ENCODE results near the gene SMIM8. TPM values are rescaled to one million over a fixed set of nuclear protein-coding genes. Genes with fewer than 3 reads are reported as not detected.

SMIM8 gene
- polyA plus RNA-seq, 1 donor (not counting 4 experiments of a cell fraction or from before 2014, with no cell fraction given): 7.6 TPM

DNA sequence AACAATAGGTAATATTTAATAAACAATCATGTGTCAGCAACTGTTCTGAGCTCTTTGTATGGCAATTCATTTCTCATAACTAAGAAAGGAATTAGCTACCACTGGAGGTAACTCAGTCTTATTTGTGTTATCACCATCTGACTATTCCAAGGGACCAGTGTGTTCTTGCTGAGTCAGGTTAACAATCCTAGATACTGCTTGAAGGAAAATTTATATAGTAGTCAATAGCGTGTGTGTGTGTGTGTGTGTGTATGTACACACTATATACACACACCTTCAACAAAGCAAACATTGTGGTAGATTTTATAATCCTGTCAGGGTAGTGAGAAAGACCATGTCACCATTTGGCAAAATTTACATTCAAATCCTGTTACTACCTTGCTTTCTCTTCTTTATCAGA, 45.8 kb upstream of the SMIM8 start:
- Histone ChIP-seq H3K9me1 (ENCODE audit: control insufficient read depth, extremely low read depth, insufficient read depth, low read length) (no peaks in the 10 kb centered on the region), H3K4me3 (ENCODE audit: control insufficient read depth in 2 of 3, extremely low read depth in 1 of 3, insufficient read depth in 2 of 3, low read depth in 1 of 3, low read length in 3 of 3) (no peak overlapping the region), H3K36me3 (ENCODE audit: control insufficient read depth in 2 of 2, extremely low read depth in 1 of 2, insufficient read depth in 2 of 2, low read length in 2 of 2) (no peaks in the 10 kb centered on the region), H3K79me2 (ENCODE audit: control insufficient read depth, insufficient read depth, low read length) (no peaks in the 10 kb centered on the region), H3K27ac (ENCODE audit: control insufficient read depth, insufficient read depth, low read length) (no peak overlapping the region), H3K9ac (ENCODE audit: control insufficient read depth, extremely low read depth, insufficient read depth, low read length) (no peak overlapping the region), H2AFZ (ENCODE audit: control insufficient read depth, low read length) (no peak overlapping the region), H3K9me3 (ENCODE audit: control insufficient read depth, low read depth, low read length) (no peaks in the 10 kb centered on the region), H3K4me2 (ENCODE audit: control insufficient read depth, extremely low read depth, insufficient read depth, low read depth, low read length) (no peak overlapping the region), H4K20me1 (ENCODE audit: control insufficient read depth, extremely low read depth, insufficient read depth, low read length) (no peaks in the 10 kb centered on the region), H3K4me1 (ENCODE audit: control insufficient read depth, extremely low read depth, insufficient read depth, low read length) (no peaks in the 10 kb centered on the region), H3K27me3 (ENCODE audit: control insufficient read depth, extremely low read depth, insufficient read depth, low read length) (no peaks in the 10 kb centered on the region)
- dilution Hi-C loops (cut with MboI; ENCODE audit: extremely low pct_ligation_motif_present, low sequenced_read_pairs): no loop called here
- no peak for DNase-seq (ENCODE audit: low read depth, low spot score)
- FAIRE-seq: no peak
- TF ChIP-seq EZH2 (IDR thresholded peaks at IDR 0.05; ENCODE audit: low read length) (no peak), CTCF (optimal IDR thresholded peaks at IDR 0.05 in 1 of 3, IDR thresholded peaks at IDR 0.05 in 1 of 3, conservative IDR thresholded peaks at IDR 0.05 in 1 of 3; ENCODE audit: extremely low read depth in 1 of 3, insufficient read depth in 2 of 3, low read length in 3 of 3) (no peak)

DNA sequence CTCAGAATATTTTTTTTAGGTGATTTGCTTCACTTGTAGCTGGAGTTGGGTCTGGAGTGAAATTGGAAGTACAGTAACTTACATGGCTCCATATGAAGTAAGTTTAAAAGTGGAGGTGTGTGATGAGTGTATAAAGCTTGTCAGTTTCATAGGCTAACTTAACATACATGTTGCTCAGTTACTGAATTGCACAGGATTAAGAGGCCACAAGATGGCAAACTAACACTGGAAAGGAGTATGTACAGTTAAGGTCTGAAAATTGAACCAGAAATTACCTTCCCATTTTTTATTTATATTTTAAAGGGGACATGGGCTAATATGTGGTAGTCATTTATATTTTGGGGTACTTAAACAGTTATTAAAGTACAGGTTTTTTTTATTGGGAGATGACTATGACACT, 45.3 kb upstream of the SMIM8 start:
- TF ChIP-seq CTCF (optimal IDR thresholded peaks at IDR 0.05 in 1 of 3, IDR thresholded peaks at IDR 0.05 in 1 of 3, conservative IDR thresholded peaks at IDR 0.05 in 1 of 3; ENCODE audit: extremely low read depth in 1 of 3, insufficient read depth in 2 of 3, low read length in 3 of 3) (peak in 1 of 3 experiments; percentile 22), EZH2 (IDR thresholded peaks at IDR 0.05; ENCODE audit: low read length) (no peak)
- Histone ChIP-seq H3K9me1 (ENCODE audit: control insufficient read depth, extremely low read depth, insufficient read depth, low read length) (no peaks in the 10 kb centered on the region), H3K27me3 (ENCODE audit: control insufficient read depth, extremely low read depth, insufficient read depth, low read length) (no peaks in the 10 kb centered on the region), H3K4me2 (ENCODE audit: control insufficient read depth, extremely low read depth, insufficient read depth, low read depth, low read length) (no peak overlapping the region), H2AFZ (ENCODE audit: control insufficient read depth, low read length) (no peak overlapping the region), H3K9me3 (ENCODE audit: control insufficient read depth, low read depth, low read length) (no peaks in the 10 kb centered on the region), H3K27ac (ENCODE audit: control insufficient read depth, insufficient read depth, low read length) (no peak overlapping the region), H3K79me2 (ENCODE audit: control insufficient read depth, insufficient read depth, low read length) (no peaks in the 10 kb centered on the region), H3K36me3 (ENCODE audit: control insufficient read depth in 2 of 2, extremely low read depth in 1 of 2, insufficient read depth in 2 of 2, low read length in 2 of 2) (no peaks in the 10 kb centered on the region), H3K4me3 (ENCODE audit: control insufficient read depth in 2 of 3, extremely low read depth in 1 of 3, insufficient read depth in 2 of 3, low read depth in 1 of 3, low read length in 3 of 3) (no peak overlapping the region), H4K20me1 (ENCODE audit: control insufficient read depth, extremely low read depth, insufficient read depth, low read length) (no peaks in the 10 kb centered on the region), H3K4me1 (ENCODE audit: control insufficient read depth, extremely low read depth, insufficient read depth, low read length) (no peaks in the 10 kb centered on the region), H3K9ac (ENCODE audit: control insufficient read depth, extremely low read depth, insufficient read depth, low read length) (no peak overlapping the region)
- dilution Hi-C loops (cut with MboI; ENCODE audit: extremely low pct_ligation_motif_present, low sequenced_read_pairs): no loop called here
- DNase-seq (ENCODE audit: low read depth, low spot score) (no peak), FAIRE-seq (no peak)
